ENCODE measurements around the gene KRR1.
A peak's percentile ranks its signal among the peaks of the same experiment; 100 is the strongest.

Gene KRR1

DNA sequence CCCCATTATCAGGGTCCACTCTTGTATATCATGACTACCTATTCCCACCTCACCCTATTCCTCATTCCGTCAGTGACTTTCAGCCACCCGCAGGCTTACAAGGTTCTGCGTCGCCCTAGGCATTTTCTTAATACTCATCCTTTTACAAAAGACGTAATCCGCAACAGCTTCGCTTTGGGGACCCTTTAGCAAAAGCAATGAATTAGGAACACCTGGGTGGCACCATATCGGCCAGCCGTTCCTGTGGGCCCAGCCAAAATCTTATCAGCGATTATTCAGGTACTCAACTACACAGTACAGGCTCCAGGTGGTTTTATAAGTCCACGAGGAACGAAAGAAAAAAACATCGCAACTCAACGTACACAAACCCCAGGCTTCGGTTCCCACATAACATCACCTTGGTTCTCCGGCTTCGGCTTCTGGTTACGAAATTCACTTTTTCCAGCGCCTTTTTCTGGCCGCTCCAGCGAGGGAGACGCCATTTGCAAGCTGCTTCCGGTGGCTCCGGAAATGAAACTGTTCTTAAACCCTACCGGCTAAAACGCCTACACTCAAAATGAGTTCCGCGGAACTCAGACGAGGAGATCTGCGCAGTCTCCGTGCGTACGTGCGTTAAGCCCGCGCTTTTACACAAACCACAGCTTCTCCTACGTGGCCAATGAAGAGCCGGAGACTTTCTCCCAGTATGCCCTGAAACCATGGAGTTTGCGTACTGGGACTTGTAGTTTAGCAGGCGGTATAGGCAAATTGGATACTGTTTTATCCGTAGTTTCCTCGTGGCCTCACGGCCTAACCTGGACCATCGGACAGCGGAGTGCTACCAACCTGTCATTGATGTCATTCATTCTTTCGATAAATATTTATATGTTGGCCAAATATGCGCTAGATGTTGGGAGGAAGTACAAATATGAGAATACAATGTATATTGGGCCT is at the start of gene KRR1:
KRR1 (minus strand) TSS at position 494 of the 933 bp plus-strand sequence; CDS start at position 482, 12 bp downstream.
- Histone ChIP-seq H3K4me1 (ENCODE audit: control insufficient read depth, insufficient read depth, low read length) (0 out of 2 replicates have a peak, but pooled peaks cover 2% of the 10 kb centered on the region), H3K4me3 (ENCODE audit: low read depth, low read length) (peak within 1 kb of the TSS; percentile 87), H3K36me3 (ENCODE audit: control insufficient read depth in 2 of 2, insufficient read depth in 1 of 2, low read length in 2 of 2) (peaks cover 0 to 21% of the 10 kb centered on the region in 2 experiments; a peak in 1 of 3 replicates), H3K27ac (ENCODE audit: extremely low read depth, low read depth, low read length) (peak within 1 kb of the TSS; percentile 32; the same call in 1 of the 2 replicates), H3K9me3 (ENCODE audit: control insufficient read depth, insufficient read depth, low read depth, low read length) (no peaks in the 10 kb centered on the region)
- ChIA-PET CTCF (interaction anchor here (0.8 to 1.3 kb wide), 7 partner anchors 15 to 945 kb away, joined by 3 to 4 read pairs (median 3); partner anchors contain the start of gene GLIPR1L1), POLR2A (interaction anchor here (1.3 kb wide), 1 partner anchor 208 kb away, joined by 4 read pairs; no protein-coding TSS in a partner anchor)
- TF ChIP-seq, protein P1, sequence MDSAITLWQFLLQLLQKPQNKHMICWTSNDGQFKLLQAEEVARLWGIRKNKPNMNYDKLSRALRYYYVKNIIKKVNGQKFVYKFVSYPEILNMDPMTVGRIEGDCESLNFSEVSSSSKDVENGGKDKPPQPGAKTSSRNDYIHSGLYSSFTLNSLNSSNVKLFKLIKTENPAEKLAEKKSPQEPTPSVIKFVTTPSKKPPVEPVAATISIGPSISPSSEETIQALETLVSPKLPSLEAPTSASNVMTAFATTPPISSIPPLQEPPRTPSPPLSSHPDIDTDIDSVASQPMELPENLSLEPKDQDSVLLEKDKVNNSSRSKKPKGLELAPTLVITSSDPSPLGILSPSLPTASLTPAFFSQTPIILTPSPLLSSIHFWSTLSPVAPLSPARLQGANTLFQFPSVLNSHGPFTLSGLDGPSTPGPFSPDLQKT (IDR thresholded peaks at IDR 0.05; ENCODE audit: borderline replicate concordance, low read depth, low read length) = no peak
- TF ChIP-seq, protein P2, sequence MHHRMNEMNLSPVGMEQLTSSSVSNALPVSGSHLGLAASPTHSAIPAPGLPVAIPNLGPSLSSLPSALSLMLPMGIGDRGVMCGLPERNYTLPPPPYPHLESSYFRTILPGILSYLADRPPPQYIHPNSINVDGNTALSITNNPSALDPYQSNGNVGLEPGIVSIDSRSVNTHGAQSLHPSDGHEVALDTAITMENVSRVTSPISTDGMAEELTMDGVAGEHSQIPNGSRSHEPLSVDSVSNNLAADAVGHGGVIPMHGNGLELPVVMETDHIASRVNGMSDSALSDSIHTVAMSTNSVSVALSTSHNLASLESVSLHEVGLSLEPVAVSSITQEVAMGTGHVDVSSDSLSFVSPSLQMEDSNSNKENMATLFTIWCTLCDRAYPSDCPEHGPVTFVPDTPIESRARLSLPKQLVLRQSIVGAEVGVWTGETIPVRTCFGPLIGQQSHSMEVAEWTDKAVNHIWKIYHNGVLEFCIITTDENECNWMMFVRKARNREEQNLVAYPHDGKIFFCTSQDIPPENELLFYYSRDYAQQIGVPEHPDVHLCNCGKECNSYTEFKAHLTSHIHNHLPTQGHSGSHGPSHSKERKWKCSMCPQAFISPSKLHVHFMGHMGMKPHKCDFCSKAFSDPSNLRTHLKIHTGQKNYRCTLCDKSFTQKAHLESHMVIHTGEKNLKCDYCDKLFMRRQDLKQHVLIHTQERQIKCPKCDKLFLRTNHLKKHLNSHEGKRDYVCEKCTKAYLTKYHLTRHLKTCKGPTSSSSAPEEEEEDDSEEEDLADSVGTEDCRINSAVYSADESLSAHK (tag by site-specific recombination; IDR thresholded peaks at IDR 0.05) = peak; percentile 39; the same call in 1 of the 2 replicates
- TF ChIP-seq ZNF555 (tag by site-specific recombination; conservative IDR thresholded peaks at IDR 0.05) = no peak
- no peak for TF ChIP-seq BCL11B (tag by site-specific recombination; IDR thresholded peaks at IDR 0.05; ENCODE audit: low read depth)
- TF ChIP-seq, protein P3, sequence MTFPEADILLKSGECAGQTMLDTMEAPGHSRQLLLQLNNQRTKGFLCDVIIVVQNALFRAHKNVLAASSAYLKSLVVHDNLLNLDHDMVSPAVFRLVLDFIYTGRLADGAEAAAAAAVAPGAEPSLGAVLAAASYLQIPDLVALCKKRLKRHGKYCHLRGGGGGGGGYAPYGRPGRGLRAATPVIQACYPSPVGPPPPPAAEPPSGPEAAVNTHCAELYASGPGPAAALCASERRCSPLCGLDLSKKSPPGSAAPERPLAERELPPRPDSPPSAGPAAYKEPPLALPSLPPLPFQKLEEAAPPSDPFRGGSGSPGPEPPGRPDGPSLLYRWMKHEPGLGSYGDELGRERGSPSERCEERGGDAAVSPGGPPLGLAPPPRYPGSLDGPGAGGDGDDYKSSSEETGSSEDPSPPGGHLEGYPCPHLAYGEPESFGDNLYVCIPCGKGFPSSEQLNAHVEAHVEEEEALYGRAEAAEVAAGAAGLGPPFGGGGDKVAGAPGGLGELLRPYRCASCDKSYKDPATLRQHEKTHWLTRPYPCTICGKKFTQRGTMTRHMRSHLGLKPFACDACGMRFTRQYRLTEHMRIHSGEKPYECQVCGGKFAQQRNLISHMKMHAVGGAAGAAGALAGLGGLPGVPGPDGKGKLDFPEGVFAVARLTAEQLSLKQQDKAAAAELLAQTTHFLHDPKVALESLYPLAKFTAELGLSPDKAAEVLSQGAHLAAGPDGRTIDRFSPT (tag by site-specific recombination; IDR thresholded peaks at IDR 0.05) = no peak
- no peak for TF ChIP-seq ZNF830 (tag by site-specific recombination; IDR thresholded peaks at IDR 0.05; ENCODE audit: low read depth)
- no peak for TF ChIP-seq ZNF114 (tag by site-specific recombination; IDR thresholded peaks at IDR 0.05)
- no peak for TF ChIP-seq ZNF514 (tag by site-specific recombination; IDR thresholded peaks at IDR 0.05)
- no peak for TF ChIP-seq ZNF777 (tag by site-specific recombination; IDR thresholded peaks at IDR 0.05; ENCODE audit: borderline replicate concordance)
- TF ChIP-seq ZNF324 (tag by site-specific recombination; IDR thresholded peaks at IDR 0.05) = 0 out of 2 replicates have a peak, but pooled peaks have one; percentile 59
- TF ChIP-seq MZF1 (tag by site-specific recombination; IDR thresholded peaks at IDR 0.05; ENCODE audit: borderline replicate concordance) = no peak
- TF ChIP-seq ZSCAN23 (tag by site-specific recombination; IDR thresholded peaks at IDR 0.05) = 0 out of 2 replicates have a peak, but pooled peaks have one; percentile 62
- TF ChIP-seq ZFP37 (tag by site-specific recombination; IDR thresholded peaks at IDR 0.05) = no peak
- no peak for TF ChIP-seq ZNF311 (tag by site-specific recombination; IDR thresholded peaks at IDR 0.05; ENCODE audit: borderline replicate concordance)
- TF ChIP-seq ZNF792 (tag by site-specific recombination; IDR thresholded peaks at IDR 0.05) = no peak
- TF ChIP-seq, protein P4, sequence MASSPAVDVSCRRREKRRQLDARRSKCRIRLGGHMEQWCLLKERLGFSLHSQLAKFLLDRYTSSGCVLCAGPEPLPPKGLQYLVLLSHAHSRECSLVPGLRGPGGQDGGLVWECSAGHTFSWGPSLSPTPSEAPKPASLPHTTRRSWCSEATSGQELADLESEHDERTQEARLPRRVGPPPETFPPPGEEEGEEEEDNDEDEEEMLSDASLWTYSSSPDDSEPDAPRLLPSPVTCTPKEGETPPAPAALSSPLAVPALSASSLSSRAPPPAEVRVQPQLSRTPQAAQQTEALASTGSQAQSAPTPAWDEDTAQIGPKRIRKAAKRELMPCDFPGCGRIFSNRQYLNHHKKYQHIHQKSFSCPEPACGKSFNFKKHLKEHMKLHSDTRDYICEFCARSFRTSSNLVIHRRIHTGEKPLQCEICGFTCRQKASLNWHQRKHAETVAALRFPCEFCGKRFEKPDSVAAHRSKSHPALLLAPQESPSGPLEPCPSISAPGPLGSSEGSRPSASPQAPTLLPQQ (tag by site-specific recombination; IDR thresholded peaks at IDR 0.05) = peak; percentile 93
- TF ChIP-seq ZNF24 (tag by site-specific recombination; IDR thresholded peaks at IDR 0.05) = 0 out of 2 replicates have a peak, but pooled peaks have one; percentile 61
- TF ChIP-seq, protein P5, sequence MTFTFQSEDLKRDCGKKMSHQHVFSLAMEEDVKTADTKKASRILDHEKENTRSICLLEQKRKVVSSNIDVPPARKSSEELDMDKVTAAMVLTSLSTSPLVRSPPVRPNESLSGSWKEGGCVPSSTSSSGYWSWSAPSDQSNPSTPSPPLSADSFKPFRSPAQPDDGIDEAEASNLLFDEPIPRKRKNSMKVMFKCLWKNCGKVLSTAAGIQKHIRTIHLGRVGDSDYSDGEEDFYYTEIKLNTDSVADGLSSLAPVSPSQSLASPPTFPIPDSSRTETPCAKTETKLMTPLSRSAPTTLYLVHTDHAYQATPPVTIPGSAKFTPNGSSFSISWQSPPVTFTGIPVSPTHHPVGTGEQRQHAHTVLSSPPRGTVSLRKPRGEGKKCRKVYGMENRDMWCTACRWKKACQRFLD (tag by site-specific recombination; IDR thresholded peaks at IDR 0.05) = no peak
- no peak for TF ChIP-seq GLIS1 (tag by site-specific recombination; IDR thresholded peaks at IDR 0.05)
- no peak for TF ChIP-seq ZNF174 (tag by site-specific recombination; IDR thresholded peaks at IDR 0.05)
- 0 out of 2 replicates have a peak, but pooled peaks have one; percentile 64 for TF ChIP-seq HOXD13 (CRISPR knock-in tag; IDR thresholded peaks at IDR 0.05; ENCODE audit: borderline replicate concordance)
- no peak for TF ChIP-seq KLF1 (tag by site-specific recombination; IDR thresholded peaks at IDR 0.05)
- no peak for TF ChIP-seq ZNF239 (tag by site-specific recombination; IDR thresholded peaks at IDR 0.05)
- TF ChIP-seq, protein P6, sequence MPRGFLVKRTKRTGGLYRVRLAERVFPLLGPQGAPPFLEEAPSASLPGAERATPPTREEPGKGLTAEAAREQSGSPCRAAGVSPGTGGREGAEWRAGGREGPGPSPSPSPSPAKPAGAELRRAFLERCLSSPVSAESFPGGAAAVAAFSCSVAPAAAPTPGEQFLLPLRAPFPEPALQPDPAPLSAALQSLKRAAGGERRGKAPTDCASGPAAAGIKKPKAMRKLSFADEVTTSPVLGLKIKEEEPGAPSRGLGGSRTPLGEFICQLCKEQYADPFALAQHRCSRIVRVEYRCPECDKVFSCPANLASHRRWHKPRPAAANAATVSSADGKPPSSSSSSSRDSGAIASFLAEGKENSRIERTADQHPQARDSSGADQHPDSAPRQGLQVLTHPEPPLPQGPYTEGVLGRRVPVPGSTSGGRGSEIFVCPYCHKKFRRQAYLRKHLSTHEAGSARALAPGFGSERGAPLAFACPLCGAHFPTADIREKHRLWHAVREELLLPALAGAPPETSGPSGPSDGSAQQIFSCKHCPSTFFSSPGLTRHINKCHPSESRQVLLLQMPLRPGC (tag by site-specific recombination; IDR thresholded peaks at IDR 0.05) = peak; percentile 78; the same call in 1 of the 2 replicates
- TF ChIP-seq ZNF660 (tag by site-specific recombination; IDR thresholded peaks at IDR 0.05) = peak; percentile 97
- TF ChIP-seq ZFP69B (tag by site-specific recombination; IDR thresholded peaks at IDR 0.05) = peak; percentile 76
- peak; percentile 52 for TF ChIP-seq ZFHX2 (tag by site-specific recombination; conservative IDR thresholded peaks at IDR 0.05)
